Adrenal gland (tissue), 12 donors: ENCODE data around the gene ELL2. TPM values are rescaled to one million over a fixed set of nuclear protein-coding genes. Genes with fewer than 3 reads are reported as not detected.
A peak's percentile ranks its signal among the peaks of the same experiment; 100 is the strongest.

Experiments
- DNase-seq, 7 donors: peaks; one replicate each; pipeline ENCODE4 v3.0.0-alpha.2; 2019 to 2020
- H3K27ac ChIP-seq, 5 donors: fragments of 200-600 bp; sonication (generic) in 4 of 5; 1 replicate in 3 of 5; 2 replicates in 2 of 5; pipeline versions ENCODE4 v1.5.1 to v1.8.0; 2016 to 2020; ENCODE audit warnings: mild to moderate bottlenecking in 1 of 5
- H3K27me3 ChIP-seq: fragments of 200-600 bp; 2 replicates; pipeline ENCODE4 v1.8.0; 2021
- H3K36me3 ChIP-seq, 2 donors: fragments of 200-600 bp; replicated peaks in 1 of 2; 1 replicate in 1 of 2; 2 replicates in 1 of 2; pipeline versions ENCODE4 v1.5.1 to v1.8.0; 2018 to 2022
- H3K4me1 ChIP-seq, 2 donors: fragments of 200-600 bp; replicated peaks in 1 of 2; 1 replicate in 1 of 2; 2 replicates in 1 of 2; pipeline versions ENCODE4 v1.5.1 to v1.8.0; 2018 to 2021
- H3K4me3 ChIP-seq, 4 donors: fragments of 200-600 bp; sonication (generic) in 3 of 4; one replicate each; pipeline ENCODE4 v1.5.1; 2016 to 2018
- H3K9me3 ChIP-seq, 3 donors: fragments of 200-600 bp; sonication (generic) in 1 of 3; replicated peaks in 1 of 3; 1 replicate in 2 of 3; 2 replicates in 1 of 3; pipeline versions ENCODE4 v1.5.1 to v1.8.0; 2016 to 2021
- POLR2A ChIP-seq, 2 donors: fragments of 450-650 bp; IDR thresholded peaks; one replicate each; pipeline ENCODE4 v1.6.1; 2017; ENCODE audit warnings: antibody characterized with exemption in 2 of 2, mild to moderate bottlenecking in 2 of 2, moderate library complexity in 1 of 2
- WGBS, 4 donors: extraction: QIAGEN DNeasy Blood & Tissue Kit in 2 of 4; methylation state at CpG; one replicate each; pipeline versions ENCODE4 v1.1.5 to v1.1.7; 2013 to 2017; 5-methylcytosine and 5-hydroxymethylcytosine counted together
- intact Hi-C, 2 donors: fragments of 100-400 bp; cut with DNase I; formaldehyde crosslinking; loops; one replicate each; pipeline versions ENCODE4 v1.14.1 to v1.15.0; 2022 to 2023
- polyA plus RNA-seq, 3 donors: library from polyadenylated mRNA; stranded (reverse); fragments of 200-250 nt in 2 of 3; fragments of 350-450 nt in 1 of 3; fragmentation: Illumina TruSeq in 1 of 3; extraction: RNeasy Lipid Tissue Mini Kit (QIAGEN cat#74804) in 1 of 3; gene quantifications; one replicate each; pipeline ENCODE4 v1.2.3, GENCODE V29; 2013 to 2014
- total RNA-seq, 9 donors: library from RNA; depleted of rRNA in 4 of 9; stranded (reverse); fragments of >200 nt in 4 of 9; fragments of 120-200 nt in 1 of 9; fragmentation: NEBNext Ultra II Directional in 1 of 9; extraction: Animal tissue kit (Norgen Biotek cat#: 25700) in 1 of 9; gene quantifications; one replicate each; pipeline versions ENCODE4 v1.1.0 to v1.2.4, GENCODE V29; 2013 to 2023
- TF ChIP-seq, protein P1 (sequence below), 6 experiments: fragments of 450-650 bp in 4 of 6; fragments of 200-600 bp in 2 of 6; sonication (generic) in 1 of 6; IDR thresholded peaks; 1 replicate in 5 of 6; 2 replicates in 1 of 6; pipeline versions ENCODE4 v1.5.1 to v1.8.0; 2016 to 2021; ENCODE audit warnings: antibody characterized with exemption in 6 of 6, mild to moderate bottlenecking in 2 of 6, moderate library complexity in 1 of 6
- donor health status: healthy with polysubstance abuse.
- donor health status: Bipolar disorder and iron deficiency.
- donor health status: DM: yes; HTN: yes; CAD: no.
- donor health status: DM: no; HTN: no; CAD: no.
- donor health status: DM: no; HTN: no; CAD: no.
- donor health status: DM: yes; HTN: yes; CAD: no.

Gene ELL2
- total and polyA plus RNA-seq, 12 donors, result 3.4 to 27.5 (median 14.5) TPM

DNA sequence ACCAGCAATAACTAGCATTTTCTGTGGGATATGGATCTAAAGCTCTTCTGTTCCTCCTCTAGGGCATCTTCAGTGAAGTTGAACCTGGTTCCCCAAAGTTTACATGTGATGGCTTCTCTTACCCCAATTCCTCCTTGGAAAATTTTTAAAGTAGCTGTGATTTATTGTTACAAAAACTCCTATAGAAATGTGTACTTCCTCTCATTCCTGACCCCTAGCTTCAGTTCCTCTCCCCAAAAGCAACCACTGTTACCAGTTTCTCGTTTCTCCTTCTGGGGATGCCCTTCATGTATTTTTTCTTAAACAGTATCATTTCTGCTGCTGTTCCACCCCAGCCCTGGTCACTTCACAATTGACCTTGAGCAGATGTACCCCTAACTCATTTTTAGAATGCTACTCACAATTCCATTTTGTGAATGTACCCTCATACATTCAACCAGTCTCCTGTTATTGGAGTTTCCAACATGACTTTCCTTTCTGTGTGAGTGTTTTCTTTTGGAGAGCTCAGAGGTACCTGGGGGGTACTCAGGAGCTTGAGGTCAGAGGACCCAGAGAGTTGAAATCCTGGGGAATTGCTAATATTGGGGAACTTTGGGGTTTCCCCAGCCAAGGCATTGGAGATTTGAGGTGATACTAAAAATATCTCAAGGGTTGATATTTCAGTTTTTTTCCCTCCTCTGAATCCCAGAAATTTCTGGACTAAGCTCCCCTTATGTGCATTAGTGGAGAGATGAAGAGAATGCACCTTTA lies 120.5 kb downstream of the ELL2 start:
- TF ChIP-seq, protein P1, sequence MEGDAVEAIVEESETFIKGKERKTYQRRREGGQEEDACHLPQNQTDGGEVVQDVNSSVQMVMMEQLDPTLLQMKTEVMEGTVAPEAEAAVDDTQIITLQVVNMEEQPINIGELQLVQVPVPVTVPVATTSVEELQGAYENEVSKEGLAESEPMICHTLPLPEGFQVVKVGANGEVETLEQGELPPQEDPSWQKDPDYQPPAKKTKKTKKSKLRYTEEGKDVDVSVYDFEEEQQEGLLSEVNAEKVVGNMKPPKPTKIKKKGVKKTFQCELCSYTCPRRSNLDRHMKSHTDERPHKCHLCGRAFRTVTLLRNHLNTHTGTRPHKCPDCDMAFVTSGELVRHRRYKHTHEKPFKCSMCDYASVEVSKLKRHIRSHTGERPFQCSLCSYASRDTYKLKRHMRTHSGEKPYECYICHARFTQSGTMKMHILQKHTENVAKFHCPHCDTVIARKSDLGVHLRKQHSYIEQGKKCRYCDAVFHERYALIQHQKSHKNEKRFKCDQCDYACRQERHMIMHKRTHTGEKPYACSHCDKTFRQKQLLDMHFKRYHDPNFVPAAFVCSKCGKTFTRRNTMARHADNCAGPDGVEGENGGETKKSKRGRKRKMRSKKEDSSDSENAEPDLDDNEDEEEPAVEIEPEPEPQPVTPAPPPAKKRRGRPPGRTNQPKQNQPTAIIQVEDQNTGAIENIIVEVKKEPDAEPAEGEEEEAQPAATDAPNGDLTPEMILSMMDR (IDR thresholded peaks at IDR 0.05), result no peak
- TF ChIP-seq POLR2A (IDR thresholded peaks at IDR 0.05), result no peak
- Histone ChIP-seq H3K27ac (peak overlapping the region in 2 of 5 donors; percentile 30 to 89), H3K4me1 (peaks cover 9 to 28% of the 10 kb centered on the region in 2 donors), H3K4me3 (no peak overlapping the region), H3K36me3 (no peaks in the 10 kb centered on the region), H3K9me3 (no peaks in the 10 kb centered on the region), H3K27me3 (no peaks in the 10 kb centered on the region)
- DNase-seq, result no peak
- 81 to 92% (median 87%) methylated on average over 1 of the region's 1 CpG for WGBS, 4 donors
- intact Hi-C loops, result loop anchor here in 1 of 2 donors (5.0 kb wide), 1 partner anchor 59 kb away; no protein-coding TSS in a partner anchor

DNA sequence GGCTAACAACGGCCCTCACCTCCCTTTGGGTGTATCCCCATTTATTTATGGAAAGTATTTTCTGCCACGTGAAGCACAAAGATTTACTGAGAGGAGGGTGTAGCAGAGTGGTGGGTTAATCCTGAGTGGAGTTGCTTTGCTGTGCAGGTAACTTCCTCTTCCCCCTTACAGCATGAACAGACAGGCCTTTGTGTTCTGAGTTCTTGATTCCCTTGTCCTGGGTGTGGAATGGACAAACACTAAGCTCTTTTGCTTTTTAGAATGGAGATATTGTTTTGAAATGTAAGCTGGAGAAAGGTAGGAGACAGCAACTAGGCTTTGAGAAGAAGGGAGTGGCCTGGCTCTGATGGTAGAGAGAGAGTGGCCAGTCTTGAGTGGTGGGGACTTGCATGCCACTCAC lies 122.0 kb downstream of the ELL2 start:
- H3K4me1 ChIP-seq, result peaks cover 17 to 38% of the 10 kb centered on the region in 2 donors
- 81 to 95% (median 83%) methylated on average over 2 of the region's 2 CpGs for WGBS, 4 donors
- intact Hi-C loops, result loop anchor here in 1 of 2 donors (5.0 to 10.0 kb wide), 2 partner anchors 57 to 175 kb away; no protein-coding TSS in a partner anchor
- H3K27me3 ChIP-seq, result no peaks in the 10 kb centered on the region
- TF ChIP-seq, protein P1 (IDR thresholded peaks at IDR 0.05), result no peak
- no peak for TF ChIP-seq POLR2A (IDR thresholded peaks at IDR 0.05)
- H3K9me3 ChIP-seq, result no peaks in the 10 kb centered on the region
- H3K4me3 ChIP-seq, result no peak overlapping the region
- H3K36me3 ChIP-seq, result no peaks in the 10 kb centered on the region
- H3K27ac ChIP-seq, result no peak overlapping the region
- DNase-seq, result no peak

GRCh38 chr5:95838556-95838955 lies 123.1 kb downstream of the ELL2 start:
- H3K27me3 ChIP-seq, result no peaks in the 10 kb centered on the region
- no peak overlapping the region for H3K27ac ChIP-seq
- TF ChIP-seq POLR2A (IDR thresholded peaks at IDR 0.05), result no peak
- TF ChIP-seq, protein P1 (IDR thresholded peaks at IDR 0.05), result no peak
- no peaks in the 10 kb centered on the region for H3K9me3 ChIP-seq
- peaks cover 17 to 40% of the 10 kb centered on the region in 2 donors for H3K4me1 ChIP-seq
- intact Hi-C loops, result loop anchor here in 1 of 2 donors (10.0 kb wide), 1 partner anchor 174 kb away; no protein-coding TSS in a partner anchor
- H3K4me3 ChIP-seq, result no peak overlapping the region
- DNase-seq, result no peak
- H3K36me3 ChIP-seq, result no peaks in the 10 kb centered on the region
- 83 to 93% (median 90%) methylated on average over 1 of the region's 1 CpG for WGBS, 4 donors

GRCh38 chr5:95838001-95838520 lies 123.6 kb downstream of the ELL2 start:
- intact Hi-C loops, result loop anchor here in 1 of 2 donors (10.0 kb wide), 1 partner anchor 173 kb away; no protein-coding TSS in a partner anchor
- H3K27me3 ChIP-seq, result no peaks in the 10 kb centered on the region
- no peak overlapping the region for H3K4me3 ChIP-seq
- WGBS, 4 donors, result 86 to 97% (median 96%) methylated on average over 8 of the region's 8 CpGs
- no peaks in the 10 kb centered on the region for H3K9me3 ChIP-seq
- DNase-seq, result no peak
- H3K4me1 ChIP-seq, result peaks cover 12 to 35% of the 10 kb centered on the region in 2 donors
- H3K36me3 ChIP-seq, result no peaks in the 10 kb centered on the region
- TF ChIP-seq, protein P1 (IDR thresholded peaks at IDR 0.05), result no peak
- TF ChIP-seq POLR2A (IDR thresholded peaks at IDR 0.05), result no peak
- H3K27ac ChIP-seq, result no peak overlapping the region
